ENCODE data around the gene PRKRIP1.
"Not testable (repeated sequence)": the region's sequence is repeated elsewhere in the genome, so short reads cannot be mapped to it uniquely, and the experiment has no call there.

The PRKRIP1 gene

GRCh38 chr7:102395873-102396709, at the start of gene PRKRIP1:
PRKRIP1 (plus strand) TSS chr7:102396363; CDS start chr7:102396412, 49 bp downstream.
- DNase-seq = peak; percentile 91

GRCh38 chr7:102346983-102347382, 49.2 kb upstream of the PRKRIP1 start:
- not testable (repeated sequence) for DNase-seq

GRCh38 chr7:102356344-102356743, 39.8 kb upstream of the PRKRIP1 start, which contains the start of gene SPDYE6:
SPDYE6 (minus strand) TSS chr7:102356444; CDS start chr7:102356023, 421 bp downstream.
- DNase-seq = not testable (repeated sequence)

GRCh38 chr7:102363549-102364393, 32.4 kb upstream of the PRKRIP1 start:
- peak; percentile 99 for DNase-seq

GRCh38 chr7:102364394-102364886, 31.7 kb upstream of the PRKRIP1 start:
- not testable (repeated sequence) for DNase-seq

GRCh38 chr7:102365390-102365789, 30.8 kb upstream of the PRKRIP1 start:
- not testable (repeated sequence) for DNase-seq

- DNase-seq = not testable (repeated sequence)
Observed at GRCh38 chr7:102370038-102370437, 26.1 kb upstream of the PRKRIP1 start.

- DNase-seq = not testable (repeated sequence)
Observed at GRCh38 chr7:102372796-102373195, 23.4 kb upstream of the PRKRIP1 start.

- DNase-seq = no peak
Observed at GRCh38 chr7:102376964-102377466, 19.1 kb upstream of the PRKRIP1 start.

- not testable (repeated sequence) for DNase-seq
Observed at GRCh38 chr7:102380837-102381236, 15.3 kb upstream of the PRKRIP1 start.

- DNase-seq = not testable (repeated sequence)
Observed at GRCh38 chr7:102381696-102382425, 14.3 kb upstream of the PRKRIP1 start.

GRCh38 chr7:102387064-102387463, 9.1 kb upstream of the PRKRIP1 start:
- DNase-seq = no peak

- no peak for DNase-seq
Observed at GRCh38 chr7:102389810-102390209, 6.4 kb upstream of the PRKRIP1 start.

- peak; percentile 77 for DNase-seq
Observed at GRCh38 chr7:102390697-102391484, 5.3 kb upstream of the PRKRIP1 start.

GRCh38 chr7:102392330-102392729, 3.8 kb upstream of the PRKRIP1 start:
- DNase-seq = no peak

- DNase-seq = no peak
Observed at GRCh38 chr7:102393467-102393866, 2.7 kb upstream of the PRKRIP1 start.

- DNase-seq = peak; percentile 28
Observed at GRCh38 chr7:102395592-102395872, 631 bp upstream of the PRKRIP1 start.

GRCh38 chr7:102396710-102397019, 502 bp downstream of the PRKRIP1 start:
- DNase-seq = no peak

- no peak for DNase-seq
Observed at GRCh38 chr7:102398543-102398942, 2.4 kb downstream of the PRKRIP1 start.

- DNase-seq = no peak
Observed at GRCh38 chr7:102400360-102400759, 4.2 kb downstream of the PRKRIP1 start.

- no peak for DNase-seq
Observed at GRCh38 chr7:102403563-102403962, 7.4 kb downstream of the PRKRIP1 start.

Measured in midbrain (tissue), 1 donor.